ENCODE data around the gene CDK5RAP2.

DNA sequence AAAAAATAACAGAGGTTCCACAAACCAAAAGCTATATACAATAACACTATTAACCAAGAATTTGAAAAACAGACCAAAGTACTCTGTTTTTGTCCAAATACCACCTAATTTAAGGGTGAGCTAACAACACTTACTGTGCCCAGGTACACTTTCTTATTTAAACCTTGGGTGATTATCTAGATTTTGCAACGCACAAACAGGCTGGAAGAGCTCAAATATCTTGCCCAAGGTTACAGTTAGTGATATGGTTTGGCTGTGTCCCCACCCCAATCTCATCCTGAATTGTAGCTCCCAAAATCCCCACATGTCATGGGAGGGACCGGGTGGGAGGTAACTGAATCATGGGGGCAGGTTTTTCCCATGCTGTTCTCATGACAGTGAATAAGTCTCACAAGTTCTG lies 58.9 kb downstream of the CDK5RAP2 start:
- TF ChIP-seq, protein P1, sequence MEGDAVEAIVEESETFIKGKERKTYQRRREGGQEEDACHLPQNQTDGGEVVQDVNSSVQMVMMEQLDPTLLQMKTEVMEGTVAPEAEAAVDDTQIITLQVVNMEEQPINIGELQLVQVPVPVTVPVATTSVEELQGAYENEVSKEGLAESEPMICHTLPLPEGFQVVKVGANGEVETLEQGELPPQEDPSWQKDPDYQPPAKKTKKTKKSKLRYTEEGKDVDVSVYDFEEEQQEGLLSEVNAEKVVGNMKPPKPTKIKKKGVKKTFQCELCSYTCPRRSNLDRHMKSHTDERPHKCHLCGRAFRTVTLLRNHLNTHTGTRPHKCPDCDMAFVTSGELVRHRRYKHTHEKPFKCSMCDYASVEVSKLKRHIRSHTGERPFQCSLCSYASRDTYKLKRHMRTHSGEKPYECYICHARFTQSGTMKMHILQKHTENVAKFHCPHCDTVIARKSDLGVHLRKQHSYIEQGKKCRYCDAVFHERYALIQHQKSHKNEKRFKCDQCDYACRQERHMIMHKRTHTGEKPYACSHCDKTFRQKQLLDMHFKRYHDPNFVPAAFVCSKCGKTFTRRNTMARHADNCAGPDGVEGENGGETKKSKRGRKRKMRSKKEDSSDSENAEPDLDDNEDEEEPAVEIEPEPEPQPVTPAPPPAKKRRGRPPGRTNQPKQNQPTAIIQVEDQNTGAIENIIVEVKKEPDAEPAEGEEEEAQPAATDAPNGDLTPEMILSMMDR (conservative IDR thresholded peaks at IDR 0.05; ENCODE audit: low read length) = no peak
- TF ChIP-seq EZH2phosphoT487 (IDR thresholded peaks at IDR 0.05; ENCODE audit: borderline replicate concordance) = no peak
